ENCODE data around the gene TP73. TPM values are rescaled to one million over a fixed set of nuclear protein-coding genes. Genes with fewer than 3 reads are reported as not detected.

Gene TP73
- total and polyA plus RNA-seq, 2 experiments from 2014 or later, result not detected

- Histone ChIP-seq H3K36me3 (ENCODE audit: low read depth) (no peaks in the 10 kb centered on the region), H2AFZ (no peak overlapping the region), H4K20me1 (ENCODE audit: insufficient read depth) (no peaks in the 10 kb centered on the region), H3K9me3 (ENCODE audit: low read depth) (no peaks in the 10 kb centered on the region), H3F3A (ENCODE audit: insufficient read depth) (peaks cover 4% of the 10 kb centered on the region; the same call in 1 of the 2 replicates), H3K27me3 (replicated peaks; ENCODE audit: insufficient read depth) (peaks cover 20% of the 10 kb centered on the region), H3K4me3 (no peak overlapping the region), H3K9me2 (ENCODE audit: insufficient read depth) (no peaks in the 10 kb centered on the region), H3K4me1 (ENCODE audit: insufficient read depth) (peaks cover 4% of the 10 kb centered on the region; the same call in 1 of the 2 replicates), H3K27ac (no peak overlapping the region), H3K79me2 (ENCODE audit: insufficient read depth) (no peaks in the 10 kb centered on the region), H3K9ac (no peak overlapping the region), H3K4me2 (ENCODE audit: unreplicated experiment) (no peak overlapping the region)
- 30 to 33% methylated on average over 5 of the region's 5 CpGs for WGBS, 2 experiments (ENCODE audit: low coverage in 1 of 2, low lambda C conversion rate in 2 of 2, missing lambda C conversion rate in 2 of 2)
- TF ChIP-seq EZH2 (IDR thresholded peaks at IDR 0.05; ENCODE audit: insufficient read depth, poor library complexity, severe bottlenecking), result no peak
- no peak for TF ChIP-seq EZH2phosphoT487 (IDR thresholded peaks at IDR 0.05; ENCODE audit: insufficient read depth, low read depth)
- in situ Hi-C loops (cut with MboI), result no loop called here
- no peak for DNase-seq
Observed at GRCh38 chr1:3749512-3749911, 97.2 kb downstream of the TP73 start.

- no peaks in the 10 kb centered on the region for H3K9me3 ChIP-seq (ENCODE audit: low read depth)
- H3K79me2 ChIP-seq (ENCODE audit: insufficient read depth), result no peaks in the 10 kb centered on the region
- H3K9me2 ChIP-seq (ENCODE audit: insufficient read depth), result no peaks in the 10 kb centered on the region
- TF ChIP-seq EZH2phosphoT487 (IDR thresholded peaks at IDR 0.05; ENCODE audit: insufficient read depth, low read depth) (no peak), EZH2 (IDR thresholded peaks at IDR 0.05; ENCODE audit: insufficient read depth, poor library complexity, severe bottlenecking) (no peak)
- H2AFZ ChIP-seq, result no peak overlapping the region
- WGBS, 2 experiments (ENCODE audit: low coverage in 1 of 2, low lambda C conversion rate in 2 of 2, missing lambda C conversion rate in 2 of 2), result 49 to 55% methylated on average over 6 of the region's 6 CpGs
- peaks cover 4% of the 10 kb centered on the region; the same call in 1 of the 2 replicates for H3K4me1 ChIP-seq (ENCODE audit: insufficient read depth)
- in situ Hi-C loops (cut with MboI), result no loop called here
- H4K20me1 ChIP-seq (ENCODE audit: insufficient read depth), result no peaks in the 10 kb centered on the region
- H3K27ac ChIP-seq, result no peak overlapping the region
- no peak overlapping the region for H3K4me3 ChIP-seq
- no peak overlapping the region for H3K9ac ChIP-seq
- peaks cover 4% of the 10 kb centered on the region; the same call in 1 of the 2 replicates for H3F3A ChIP-seq (ENCODE audit: insufficient read depth)
- H3K4me2 ChIP-seq (ENCODE audit: unreplicated experiment), result no peak overlapping the region
- peaks cover 20% of the 10 kb centered on the region for H3K27me3 ChIP-seq (replicated peaks; ENCODE audit: insufficient read depth)
- H3K36me3 ChIP-seq (ENCODE audit: low read depth), result no peaks in the 10 kb centered on the region
- no peak for DNase-seq
Observed at GRCh38 chr1:3750741-3751140, 98.4 kb downstream of the TP73 start.

- no peaks in the 10 kb centered on the region for H3K9me2 ChIP-seq (ENCODE audit: insufficient read depth)
- no peak within 1 kb of the TSS for H2AFZ ChIP-seq
- peaks cover 20% of the 10 kb centered on the region for H3K27me3 ChIP-seq (replicated peaks; ENCODE audit: insufficient read depth)
- no peaks in the 10 kb centered on the region for H3K9me3 ChIP-seq (ENCODE audit: low read depth)
- H3K79me2 ChIP-seq (ENCODE audit: insufficient read depth), result no peaks in the 10 kb centered on the region
- H3K4me2 ChIP-seq (ENCODE audit: unreplicated experiment), result no peak within 1 kb of the TSS
- no peak within 1 kb of the TSS for H3K9ac ChIP-seq
- TF ChIP-seq EZH2 (IDR thresholded peaks at IDR 0.05; ENCODE audit: insufficient read depth, poor library complexity, severe bottlenecking), result no peak
- no peak for TF ChIP-seq EZH2phosphoT487 (IDR thresholded peaks at IDR 0.05; ENCODE audit: insufficient read depth, low read depth)
- in situ Hi-C loops (cut with MboI), result no loop called here
- no peak within 1 kb of the TSS for H3K4me3 ChIP-seq
- no peaks in the 10 kb centered on the region for H4K20me1 ChIP-seq (ENCODE audit: insufficient read depth)
- no peak for DNase-seq
- peaks cover 3% of the 10 kb centered on the region; the same call in 1 of the 2 replicates for H3K4me1 ChIP-seq (ENCODE audit: insufficient read depth)
- no peaks in the 10 kb centered on the region for H3K36me3 ChIP-seq (ENCODE audit: low read depth)
- no peak within 1 kb of the TSS for H3K27ac ChIP-seq
- peaks cover 4% of the 10 kb centered on the region; the same call in 1 of the 2 replicates for H3F3A ChIP-seq (ENCODE audit: insufficient read depth)
- 64 to 66% methylated on average over 17 of the region's 17 CpGs for WGBS, 2 experiments (ENCODE audit: low coverage in 1 of 2, low lambda C conversion rate in 2 of 2, missing lambda C conversion rate in 2 of 2)
Observed at GRCh38 chr1:3752400-3752945, 100.2 kb downstream of the TP73 start, which contains the start of gene CCDC27. Gene CCDC27 (plus strand): TSS chr1:3752450. CDS start chr1:3752482, 32 bp downstream.

GRCh38 chr1:3753656-3754454, 101.5 kb downstream of the TP73 start:
- TF ChIP-seq EZH2phosphoT487 (IDR thresholded peaks at IDR 0.05; ENCODE audit: insufficient read depth, low read depth) (no peak), EZH2 (IDR thresholded peaks at IDR 0.05; ENCODE audit: insufficient read depth, poor library complexity, severe bottlenecking) (no peak)
- Histone ChIP-seq H4K20me1 (ENCODE audit: insufficient read depth) (no peaks in the 10 kb centered on the region), H3K9me2 (ENCODE audit: insufficient read depth) (no peaks in the 10 kb centered on the region), H3K9me3 (ENCODE audit: low read depth) (no peaks in the 10 kb centered on the region), H3K4me3 (no peak overlapping the region), H3K79me2 (ENCODE audit: insufficient read depth) (no peaks in the 10 kb centered on the region), H3K27me3 (replicated peaks; ENCODE audit: insufficient read depth) (peaks cover 20% of the 10 kb centered on the region), H3K9ac (no peak overlapping the region), H3K27ac (no peak overlapping the region), H2AFZ (no peak overlapping the region), H3F3A (ENCODE audit: insufficient read depth) (no peaks in the 10 kb centered on the region), H3K4me1 (ENCODE audit: insufficient read depth) (no peaks in the 10 kb centered on the region), H3K4me2 (ENCODE audit: unreplicated experiment) (no peak overlapping the region), H3K36me3 (ENCODE audit: low read depth) (no peaks in the 10 kb centered on the region)
- DNase-seq, result no peak
- WGBS, 2 experiments (ENCODE audit: low coverage in 1 of 2, low lambda C conversion rate in 2 of 2, missing lambda C conversion rate in 2 of 2), result 47 to 50% methylated on average over 19 to 20 of the region's 20 CpGs
- in situ Hi-C loops (cut with MboI), result no loop called here

Data from GM23248 (cell line).